IMR-90 (cell line): ENCODE measurements around the gene NPC1. TPM values are rescaled to one million over a fixed set of nuclear protein-coding genes. Genes with fewer than 3 reads are reported as not detected.

Source experiments
- ATAC-seq: fragments of 200-7000 bp; cut with Tn5 transposase; 2 replicates; pipeline ENCODE4 v1.9.1; 2020; ENCODE audit warnings: low read depth, mild to moderate bottlenecking, moderate library complexity
- BruUV-seq: library from RNA; stranded (reverse); fragments of 400-500 nt; replicated peaks from 2 replicates; lab custom pipeline; 2021; lab: Mats Ljungman, UMichigan
- CTCF ChIA-PET: fragments of 300-600 bp; formaldehyde crosslinking; extraction: SDS; loops from one replicate; lab custom pipeline; 2021; ENCODE audit warnings: antibody characterized with exemption; lab: Yijun Ruan, JAX
- POLR2A ChIA-PET: fragments of 300-600 bp; sonication (Branson Sonifier 250); formaldehyde crosslinking; loops from one replicate; lab custom pipeline; 2022; ENCODE audit warnings: antibody characterized with exemption; ENCODE audit not compliant: unreplicated experiment; lab: Charles Lee
- DNase-seq: peaks from one replicate; pipeline ENCODE4 v3.0.0; 2013
- H2AFZ ChIP-seq: replicated peaks from 2 replicates; pipeline ENCODE3; 2013; ENCODE audit warnings: low read length, mild to moderate bottlenecking; ENCODE audit not compliant: poor library complexity
- H2AK5ac ChIP-seq: 2 replicates; pipeline ENCODE4 v1.6.1; 2013; ENCODE audit warnings: low read depth, low read length, inconsistent platforms
- H2AK9ac ChIP-seq: replicated peaks from 2 replicates; pipeline ENCODE3; 2013; ENCODE audit warnings: mild to moderate bottlenecking, low read depth, low read length, moderate library complexity; ENCODE audit not compliant: poor library complexity
- H2BK120ac ChIP-seq: 2 replicates; pipeline ENCODE4 v1.6.1; 2013; ENCODE audit warnings: low read depth, low read length, inconsistent platforms
- H2BK15ac ChIP-seq: 3 replicates; pipeline ENCODE4 v1.6.1; 2013; ENCODE audit warnings: low read depth, low read length, inconsistent platforms
- H2BK20ac ChIP-seq: 2 replicates; pipeline ENCODE4 v1.6.1; 2013; ENCODE audit warnings: low read depth, mild to moderate bottlenecking, inconsistent platforms, low read length, moderate library complexity
- H2BK5ac ChIP-seq: 2 replicates; pipeline ENCODE4 v1.6.1; 2013; ENCODE audit warnings: mild to moderate bottlenecking, low read depth, low read length, inconsistent platforms; ENCODE audit not compliant: poor library complexity, severe bottlenecking
- H3K14ac ChIP-seq: replicated peaks from 2 replicates; pipeline ENCODE4 v1.6.1; 2013; ENCODE audit warnings: low read depth, low read length, inconsistent platforms
- H3K18ac ChIP-seq: 2 replicates; pipeline ENCODE4 v1.6.1; 2013; ENCODE audit warnings: low read depth, low read length, control low read depth
- H3K23ac ChIP-seq: 2 replicates; pipeline ENCODE4 v1.6.1; 2013; ENCODE audit warnings: low read depth, low read length, inconsistent platforms
- H3K27ac ChIP-seq: 2 replicates; pipeline ENCODE4 v1.5.1; 2013; ENCODE audit warnings: mild to moderate bottlenecking, control low read depth, low read length; ENCODE audit not compliant: insufficient read depth
- H3K27me3 ChIP-seq: 2 replicates; pipeline ENCODE4 v1.6.1; 2013; ENCODE audit warnings: low read length; ENCODE audit not compliant: control insufficient read depth, insufficient read depth
- H3K36me3 ChIP-seq: 2 replicates; pipeline ENCODE4 v1.6.1; 2013; ENCODE audit warnings: low read length, mixed read lengths; ENCODE audit not compliant: control insufficient read depth, insufficient read depth
- H3K4ac ChIP-seq: 2 replicates; pipeline ENCODE4 v1.6.1; 2013; ENCODE audit warnings: low read depth, low read length, inconsistent platforms
- H3K4me1 ChIP-seq: 2 replicates; pipeline ENCODE4 v1.6.1; 2013; ENCODE audit warnings: low read length, mixed read lengths; ENCODE audit not compliant: control insufficient read depth, insufficient read depth
- H3K4me2 ChIP-seq: 2 replicates; pipeline ENCODE4 v1.6.1; 2013; ENCODE audit warnings: low read depth, mild to moderate bottlenecking, control low read depth, low read length, moderate library complexity
- H3K4me3 ChIP-seq: 2 replicates; pipeline ENCODE4 v1.5.1; 2013; ENCODE audit warnings: low read depth, mild to moderate bottlenecking, control low read depth, low read length, moderate library complexity; ENCODE audit not compliant: insufficient read depth
- H3K56ac ChIP-seq: 2 replicates; pipeline ENCODE4 v1.6.1; 2013; ENCODE audit warnings: low read length, inconsistent platforms; ENCODE audit not compliant: insufficient read depth; ENCODE audit errors: extremely low read depth
- H3K79me1 ChIP-seq, 2 experiments: 2 replicates each; pipeline ENCODE4 v1.6.1; 2013; ENCODE audit warnings: low read length in 2 of 2, inconsistent platforms in 1 of 2, low read depth in 1 of 2
- H3K9ac ChIP-seq: 2 replicates; pipeline ENCODE4 v1.6.1; 2013; ENCODE audit warnings: low read depth, low read length, control low read depth
- H3K9me1 ChIP-seq: 2 replicates; pipeline ENCODE4 v1.6.1; 2013; ENCODE audit warnings: low read length, inconsistent platforms; ENCODE audit not compliant: insufficient read depth
- H3K9me3 ChIP-seq: 2 replicates; pipeline ENCODE4 v1.6.1; 2013; ENCODE audit warnings: low read length; ENCODE audit not compliant: control insufficient read depth, insufficient read depth
- H4K20me1 ChIP-seq: 2 replicates; pipeline ENCODE4 v1.6.1; 2013; ENCODE audit warnings: low read length, inconsistent platforms; ENCODE audit not compliant: insufficient read depth
- H4K5ac ChIP-seq: 2 replicates; pipeline ENCODE4 v1.6.1; 2013; ENCODE audit warnings: mild to moderate bottlenecking, low read depth, low read length, control low read depth
- H4K8ac ChIP-seq, 2 experiments: 2 replicates each; pipeline ENCODE4 v1.6.1; 2013; ENCODE audit warnings: low read depth in 2 of 2, low read length in 2 of 2, control low read depth in 1 of 2, inconsistent platforms in 1 of 2
- H4K91ac ChIP-seq: 2 replicates; pipeline ENCODE4 v1.6.1; 2013; ENCODE audit warnings: low read depth, low read length, inconsistent platforms; ENCODE audit not compliant: insufficient read depth
- BHLHE40 ChIP-seq: fragments of 150-350 bp; IDR thresholded peaks from 2 replicates; pipeline ENCODE4 v1.6.1; 2016; ENCODE audit warnings: mild to moderate bottlenecking, low read depth, low read length
- FOS ChIP-seq: fragments of 150-350 bp; IDR thresholded peaks from 2 replicates; pipeline ENCODE4 v1.6.1; 2016; ENCODE audit warnings: low read depth, low read length
- WGBS, 2 experiments: methylation state at CpG; one replicate each; pipeline versions ENCODE4 v1.1.5 to v1.1.7; 2013; ENCODE audit warnings: missing lambda C conversion rate in 2 of 2; ENCODE audit not compliant: insufficient read length in 1 of 2; ENCODE audit errors: extremely low coverage in 2 of 2; 5-methylcytosine and 5-hydroxymethylcytosine counted together
- dilution Hi-C: fragments of 300-500 bp; cut with HindIII; formaldehyde crosslinking; loops from one replicate; pipeline ENCODE4 v1.14.3; 2018; ENCODE audit warnings: low sequenced_read_pairs; ENCODE audit not compliant: unreplicated experiment
- in situ Hi-C: fragments of 300-500 bp; cut with MboI; formaldehyde crosslinking; loops from 3 replicates; pipeline ENCODE4 v1.14.3; 2019; ENCODE audit warnings: low sequenced_read_pairs, inconsistent platforms, mixed read lengths
- intact Hi-C: fragments of 100-400 bp; cut with micrococcal nuclease; formaldehyde crosslinking; loops from 2 replicates; pipeline ENCODE4 v1.10.0; 2022
- polyA plus RNA-seq, 3 experiments: library from polyadenylated mRNA; depleted of rRNA; stranded (reverse); fragments of >200 nt; gene quantifications; 2 replicates each; pipeline ENCODE4 v1.2.3, GENCODE V29; 2012; ENCODE audit warnings: low replicate concordance in 1 of 3
- total RNA-seq: library from RNA; depleted of rRNA; stranded (reverse); fragments of >200 nt; gene quantifications from 2 replicates; pipeline ENCODE4 v1.2.3, GENCODE V29; 2012

The NPC1 gene
- total and polyA plus RNA-seq, 2 of the 4 experiments (the other 2 are of a cell fraction), result 7.5 to 7.9 TPM

GRCh38 chr18:23529604-23530003 lies 56.7 kb downstream of the NPC1 start:
- dilution Hi-C loops, result no loop called here
- no peak overlapping the region for H2AFZ ChIP-seq
- H2BK120ac ChIP-seq, result no peak overlapping the region
- ChIA-PET CTCF (no interaction called here), POLR2A (no interaction called here)
- TF ChIP-seq FOS, result peak; percentile 49; the same call in 1 of the 2 replicates
- TF ChIP-seq BHLHE40, result no peak
- H4K5ac ChIP-seq, result no peak overlapping the region
- no peak overlapping the region for H2BK15ac ChIP-seq
- peaks cover 69% of the 10 kb centered on the region for H3K36me3 ChIP-seq
- H3K9me3 ChIP-seq, result no peaks in the 10 kb centered on the region
- H3K56ac ChIP-seq, result no peak overlapping the region
- H2AK5ac ChIP-seq, result no peak overlapping the region
- no peak overlapping the region for H3K14ac ChIP-seq
- H3K18ac ChIP-seq, result no peak overlapping the region
- H2BK5ac ChIP-seq, result no peak overlapping the region
- H4K8ac ChIP-seq, result no peak overlapping the region
- peaks cover 11% of the 10 kb centered on the region for H3K9me1 ChIP-seq
- H2BK20ac ChIP-seq, result no peak overlapping the region
- no peak overlapping the region for H3K4me2 ChIP-seq
- H4K91ac ChIP-seq, result no peak overlapping the region
- H2AK9ac ChIP-seq, result no peak overlapping the region
- no peak overlapping the region for H3K4ac ChIP-seq
- no peak overlapping the region for H3K4me3 ChIP-seq
- no peak overlapping the region for H3K9ac ChIP-seq
- H3K4me1 ChIP-seq, result peaks cover 2% of the 10 kb centered on the region; the same call in 1 of the 2 replicates
- no peak overlapping the region for H3K23ac ChIP-seq
- peaks cover 0 to 16% of the 10 kb centered on the region in 2 experiments; a peak in 2 of 4 replicates for H3K79me1 ChIP-seq
- no peaks in the 10 kb centered on the region for H3K27me3 ChIP-seq
- no TSS peak for BruUV-seq
- 100% methylated on average over 1 of the region's 3 CpGs; no CpG with 5 or more reads in 1 of the 2 experiments for WGBS, 2 experiments
- H3K27ac ChIP-seq, result no peak overlapping the region
- H4K20me1 ChIP-seq, result peaks cover 10% of the 10 kb centered on the region; the same call in 1 of the 2 replicates
- intact Hi-C loops, result no loop called here
- DNase-seq (peak; percentile 62), ATAC-seq (no peak; the same call in 1 of the 2 replicates)
- in situ Hi-C loops, result no loop called here
